HG02970 (cell line): ENCODE results near the gene KHK.
"Not testable (repeated sequence)": the region's sequence is repeated elsewhere in the genome, so short reads cannot be mapped to it uniquely, and the experiment has no call there.

Experiments
- ATAC-seq: cut with Tn5 transposase; IDR thresholded peaks from one replicate; pipeline ENCODE4 v1.9.1; 2021; ENCODE audit warnings: mild to moderate bottlenecking, moderate library complexity, moderate number of reproducible peaks; ENCODE audit not compliant: unreplicated experiment, low FRiP score

KHK gene

DNA sequence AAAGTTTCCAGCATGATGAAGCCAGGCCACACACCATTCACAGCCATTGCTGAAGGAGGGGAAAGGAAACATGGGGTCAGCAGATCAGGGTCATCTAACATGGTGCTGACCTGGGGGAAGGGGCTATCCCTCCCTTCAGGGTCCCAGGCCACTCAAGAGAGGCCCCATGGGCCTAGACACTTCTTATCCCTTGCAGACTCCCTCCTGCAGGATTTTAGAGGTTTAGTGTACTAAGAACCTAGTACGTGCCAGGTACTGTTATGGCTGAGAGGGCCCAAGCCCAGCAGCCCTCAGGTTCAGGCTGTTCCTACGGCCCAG is 8.8 kb downstream of the KHK start:
- no peak for ATAC-seq

DNA sequence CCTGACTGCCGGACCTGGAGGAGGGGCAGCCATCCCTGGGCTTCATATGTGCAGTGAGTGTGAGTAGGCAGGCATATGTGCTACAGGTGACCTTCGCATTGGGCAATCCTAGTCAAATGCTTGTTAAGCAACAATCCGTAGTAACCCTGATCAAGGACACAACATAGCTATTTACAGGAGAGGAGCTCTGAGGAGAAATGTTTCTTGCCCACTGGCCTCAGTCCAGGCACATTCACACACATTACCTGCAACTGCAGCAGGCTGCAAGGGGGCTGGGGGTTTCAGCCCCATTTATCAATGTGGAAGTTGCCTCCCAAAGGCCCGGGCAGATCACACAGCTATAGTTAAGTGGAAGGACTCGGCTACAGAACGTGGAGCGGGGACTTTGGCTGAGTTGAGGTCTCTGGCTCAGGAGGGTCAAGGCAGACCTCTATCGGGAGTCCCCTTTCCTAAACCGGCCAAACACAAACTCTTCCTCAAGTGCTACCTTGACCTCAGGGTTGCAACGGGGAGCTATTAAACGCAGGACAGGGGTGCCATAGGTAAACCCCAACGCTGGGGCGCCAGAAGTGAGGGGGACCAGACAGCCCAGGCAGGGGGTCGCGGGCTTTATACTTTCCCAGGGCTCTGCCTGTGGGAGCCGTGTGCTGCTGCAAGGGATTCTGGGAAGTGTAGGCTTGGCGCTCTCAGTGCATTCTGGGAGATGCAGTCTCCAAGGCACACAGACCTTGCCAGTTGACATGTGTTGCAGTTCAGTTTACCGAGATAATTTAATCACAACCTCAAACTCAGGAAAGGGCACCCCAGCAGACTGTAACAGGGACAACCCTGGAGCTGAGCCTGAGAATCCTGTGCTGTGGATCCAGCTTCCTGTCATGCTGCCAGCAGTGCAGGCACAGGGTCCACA is 9.4 kb downstream of the KHK start:
- ATAC-seq: no peak

DNA sequence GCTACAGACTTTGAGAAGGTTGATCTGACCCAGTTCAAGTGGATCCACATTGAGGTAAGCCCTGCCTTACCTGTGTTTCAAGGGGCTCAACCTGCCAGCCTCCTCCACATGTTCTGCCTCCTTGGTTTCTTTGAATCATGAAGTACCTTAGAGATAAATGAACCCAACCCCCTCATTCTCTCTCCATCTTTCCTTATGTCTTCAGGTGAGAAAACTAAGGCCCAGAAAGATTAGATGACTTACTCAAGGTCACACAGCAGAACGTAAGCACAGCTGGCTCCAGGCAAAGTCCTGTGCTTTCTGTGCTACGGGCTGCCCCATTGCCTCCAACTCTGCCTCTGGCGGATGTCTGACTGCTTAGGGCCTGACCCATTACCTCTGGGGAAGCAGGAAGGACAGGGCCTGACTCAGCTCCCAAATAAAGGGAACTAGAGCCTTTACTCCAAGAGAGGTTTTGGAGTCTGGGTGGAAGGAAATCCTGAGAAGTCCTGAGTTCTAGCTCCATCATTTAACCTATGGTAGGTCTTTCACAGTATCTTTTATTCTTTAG is 10.3 kb downstream of the KHK start:
- no peak for ATAC-seq

DNA sequence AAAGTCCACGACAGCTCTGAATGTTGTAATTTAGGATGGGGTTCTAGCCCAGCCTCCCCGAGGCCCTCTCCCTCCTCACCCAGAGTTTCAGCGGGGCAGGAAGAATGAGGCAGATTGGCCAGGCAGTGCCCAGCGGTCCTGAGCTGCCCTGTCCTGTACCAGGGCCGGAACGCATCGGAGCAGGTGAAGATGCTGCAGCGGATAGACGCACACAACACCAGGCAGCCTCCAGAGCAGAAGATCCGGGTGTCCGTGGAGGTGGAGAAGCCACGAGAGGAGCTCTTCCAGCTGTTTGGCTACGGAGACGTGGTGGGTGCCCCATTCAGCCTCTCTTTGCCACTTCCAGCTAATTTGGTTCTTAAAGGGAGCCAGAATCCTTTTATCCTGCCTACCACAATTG is 10.8 kb downstream of the KHK start:
- no peak for ATAC-seq

DNA sequence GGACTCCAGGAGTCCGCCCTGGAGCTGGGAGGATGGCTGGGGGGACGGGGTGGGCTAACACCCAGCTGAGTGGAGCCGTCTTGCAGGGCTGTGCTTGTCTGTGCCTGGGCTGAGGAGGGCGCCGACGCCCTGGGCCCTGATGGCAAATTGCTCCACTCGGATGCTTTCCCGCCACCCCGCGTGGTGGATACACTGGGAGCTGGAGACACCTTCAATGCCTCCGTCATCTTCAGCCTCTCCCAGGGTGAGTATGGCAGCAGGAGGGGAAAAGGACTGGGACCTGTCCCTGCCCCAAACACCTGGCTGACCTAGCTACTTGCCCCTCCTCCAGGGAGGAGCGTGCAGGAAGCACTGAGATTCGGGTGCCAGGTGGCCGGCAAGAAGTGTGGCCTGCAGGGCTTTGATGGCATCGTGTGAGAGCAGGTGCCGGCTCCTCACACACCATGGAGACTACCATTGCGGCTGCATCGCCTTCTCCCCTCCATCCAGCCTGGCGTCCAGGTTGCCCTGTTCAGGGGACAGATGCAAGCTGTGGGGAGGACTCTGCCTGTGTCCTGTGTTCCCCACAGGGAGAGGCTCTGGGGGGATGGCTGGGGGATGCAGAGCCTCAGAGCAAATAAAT is 12.9 kb downstream of the KHK start:
- ATAC-seq: no peak

DNA sequence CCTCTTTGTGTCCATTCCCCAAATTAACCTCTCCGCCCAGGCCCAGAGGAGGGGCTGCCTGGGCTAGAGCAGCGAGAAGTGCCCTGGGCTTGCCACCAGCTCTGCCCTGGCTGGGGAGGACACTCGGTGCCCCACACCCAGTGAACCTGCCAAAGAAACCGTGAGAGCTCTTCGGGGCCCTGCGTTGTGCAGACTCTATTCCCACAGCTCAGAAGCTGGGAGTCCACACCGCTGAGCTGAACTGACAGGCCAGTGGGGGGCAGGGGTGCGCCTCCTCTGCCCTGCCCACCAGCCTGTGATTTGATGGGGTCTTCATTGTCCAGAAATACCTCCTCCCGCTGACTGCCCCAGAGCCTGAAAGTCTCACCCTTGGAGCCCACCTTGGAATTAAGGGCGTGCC is 13.5 kb downstream of the KHK start:
- no peak for ATAC-seq

DNA sequence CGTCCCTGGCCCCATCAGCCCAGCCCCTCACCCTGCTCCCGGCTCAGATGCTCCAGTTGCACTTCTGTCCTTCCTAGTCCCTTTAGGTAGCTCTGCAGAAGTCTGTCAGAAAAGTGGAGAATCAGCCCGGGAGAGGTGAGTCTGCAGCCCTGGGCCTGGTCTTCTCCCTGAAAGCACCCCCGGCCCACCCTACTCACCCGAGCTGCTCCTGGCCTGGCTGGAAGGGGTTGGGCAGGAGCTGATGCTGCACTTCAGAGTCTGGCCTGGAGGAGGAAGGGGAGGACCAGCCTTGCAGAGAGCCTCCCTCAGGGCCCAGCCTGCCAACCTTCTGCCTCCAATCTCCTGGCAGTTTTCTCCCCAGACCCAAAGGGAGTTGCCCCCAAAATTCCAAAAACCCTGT is 15.8 kb downstream of the KHK start:
- no peak for ATAC-seq

DNA sequence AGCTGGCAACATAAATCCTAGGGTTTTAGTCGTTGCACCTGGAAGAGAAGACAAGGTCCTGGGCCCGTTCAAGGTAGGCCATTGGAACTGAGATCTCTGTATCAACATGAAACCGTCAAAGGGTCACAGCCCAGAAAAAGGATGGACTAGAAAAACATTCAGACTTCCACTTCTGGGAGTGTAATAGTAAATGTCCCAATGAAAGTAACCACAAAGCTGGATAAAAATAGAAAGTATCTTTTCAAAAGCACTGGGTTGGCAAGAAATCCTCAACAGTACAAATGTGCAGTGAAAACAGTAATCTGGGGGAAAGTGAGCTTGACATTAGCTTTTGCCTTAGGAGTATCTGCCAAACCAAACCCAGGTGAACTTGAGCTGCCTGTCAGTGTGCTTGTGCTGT is 19.4 kb downstream of the KHK start:
- ATAC-seq: no peak

DNA sequence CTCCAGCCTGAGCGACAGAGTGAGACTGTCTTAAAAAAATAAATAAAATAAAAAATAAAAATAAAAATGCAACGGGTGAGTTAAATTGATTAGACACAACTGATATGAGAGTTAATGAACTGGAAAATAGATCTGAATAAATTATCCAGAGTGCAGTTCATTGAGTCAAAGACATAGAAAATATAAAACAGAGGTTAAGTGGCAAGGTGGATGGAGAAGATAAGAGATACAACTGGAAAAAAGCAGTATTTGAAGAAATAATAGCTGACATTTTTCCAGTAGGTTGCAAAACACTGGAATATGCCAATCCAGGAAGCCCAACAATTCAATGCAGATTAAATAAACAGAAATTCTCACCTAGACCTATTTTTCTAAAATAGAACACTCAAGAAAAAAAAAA is 21.6 kb downstream of the KHK start:
- no peak for ATAC-seq

DNA sequence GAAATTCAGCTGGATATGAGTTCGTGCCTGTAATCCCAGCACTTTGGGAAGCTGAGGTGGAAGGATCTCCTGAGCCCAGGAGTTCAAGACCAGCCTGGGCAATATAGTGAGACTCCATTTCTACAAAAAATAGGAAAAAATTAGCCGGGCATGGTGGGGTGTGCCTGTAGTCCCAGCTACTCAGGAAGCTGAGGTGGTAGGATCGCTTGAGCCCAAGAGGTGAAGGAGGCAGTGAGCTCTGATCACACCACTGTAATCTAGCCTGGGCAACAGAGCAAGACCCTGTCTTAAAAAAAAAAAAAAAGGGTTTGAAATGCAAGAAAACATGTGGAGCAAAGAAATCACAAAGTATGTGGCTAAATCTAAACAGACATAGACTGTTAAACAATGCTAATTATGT is 22.5 kb downstream of the KHK start:
- ATAC-seq: no peak

DNA sequence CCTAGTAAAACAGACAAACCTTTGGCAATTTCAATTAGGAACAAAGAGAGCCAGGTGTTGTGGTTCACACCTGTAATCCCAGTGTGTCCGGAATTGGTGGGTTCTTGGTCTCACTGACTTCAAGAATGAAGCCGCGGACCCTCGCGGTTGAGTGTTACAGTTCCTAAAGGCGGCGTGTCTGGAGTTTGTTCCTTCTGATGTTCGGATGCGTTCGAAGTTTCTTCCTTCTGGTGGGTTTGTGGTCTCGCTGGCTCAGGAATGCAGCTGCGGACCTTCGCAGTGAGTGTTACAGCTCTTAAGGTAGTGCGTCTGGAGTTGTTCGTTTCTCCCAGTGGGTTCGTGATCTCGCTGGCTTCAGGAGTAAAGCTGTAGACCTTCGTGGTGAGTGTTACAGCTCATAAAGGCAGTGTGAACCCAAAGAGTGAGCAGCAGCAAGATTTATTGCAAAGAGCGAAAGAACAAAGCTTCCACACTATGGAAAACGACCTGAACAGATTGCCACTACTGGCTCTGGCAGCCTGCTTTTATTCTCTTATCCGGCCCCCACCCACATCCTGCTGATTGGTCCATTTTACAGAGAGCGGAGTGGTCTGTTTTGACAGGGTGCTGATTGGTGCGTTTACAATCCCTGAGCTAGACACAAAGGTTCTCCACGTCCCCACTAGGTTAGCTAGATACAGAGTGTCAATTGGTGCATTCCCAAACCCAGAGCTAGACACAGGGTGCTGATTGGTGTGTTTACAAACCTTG is 24.2 kb downstream of the KHK start:
- not testable (repeated sequence) for ATAC-seq

DNA sequence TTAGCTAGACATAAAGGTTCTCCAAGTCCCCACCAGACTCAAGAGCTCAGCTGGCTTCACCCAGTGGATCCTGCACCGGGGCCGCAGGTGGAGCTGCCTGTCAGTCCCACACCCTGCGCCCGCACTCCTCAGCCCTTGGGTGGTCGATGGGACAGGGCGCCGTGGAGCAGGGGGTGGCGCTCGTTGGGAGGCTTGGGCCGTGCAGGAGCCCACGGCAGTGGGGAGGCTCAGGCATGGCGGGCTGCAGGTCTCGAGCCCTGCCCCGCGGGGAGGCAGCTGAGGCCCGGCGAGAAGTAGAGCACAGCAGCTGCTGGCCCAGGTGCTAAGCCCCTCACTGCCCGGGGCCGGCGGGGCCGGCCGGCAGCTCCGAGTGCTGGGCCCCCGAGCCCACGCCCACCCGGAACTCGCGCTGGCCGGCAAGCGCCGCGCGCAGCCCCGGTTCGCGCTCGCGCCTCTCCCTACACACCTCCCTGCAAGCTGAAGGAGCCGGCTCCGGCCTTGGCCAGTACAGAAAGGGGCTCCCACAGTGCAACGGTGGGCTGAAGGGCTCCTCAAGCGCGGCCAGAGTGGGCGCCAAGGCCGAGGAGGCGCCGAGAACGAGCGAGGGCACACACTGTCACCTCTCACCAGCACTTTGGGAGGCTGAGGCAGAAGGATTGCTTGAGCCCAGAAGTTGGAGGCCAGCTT is 25.0 kb downstream of the KHK start:
- not testable (repeated sequence) for ATAC-seq

DNA sequence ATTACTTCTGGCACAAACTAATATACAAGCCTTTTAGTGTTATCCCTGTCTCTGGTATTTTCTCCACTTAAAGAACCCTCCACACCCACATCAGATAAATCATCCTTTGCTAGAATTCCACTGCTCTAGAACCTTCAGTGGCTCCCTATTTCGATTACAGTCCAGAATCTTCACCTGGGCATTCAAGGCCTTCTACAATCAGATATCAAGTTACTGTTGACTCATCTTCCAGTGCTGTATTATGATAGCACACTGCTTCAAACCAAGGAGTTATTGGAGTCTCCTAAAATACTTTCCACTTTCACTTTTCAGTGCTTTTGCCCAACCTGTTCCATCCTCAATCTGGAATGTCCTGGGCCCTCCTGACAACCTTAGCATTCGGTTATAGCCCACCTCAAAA is 28.9 kb downstream of the KHK start:
- ATAC-seq: no peak

DNA sequence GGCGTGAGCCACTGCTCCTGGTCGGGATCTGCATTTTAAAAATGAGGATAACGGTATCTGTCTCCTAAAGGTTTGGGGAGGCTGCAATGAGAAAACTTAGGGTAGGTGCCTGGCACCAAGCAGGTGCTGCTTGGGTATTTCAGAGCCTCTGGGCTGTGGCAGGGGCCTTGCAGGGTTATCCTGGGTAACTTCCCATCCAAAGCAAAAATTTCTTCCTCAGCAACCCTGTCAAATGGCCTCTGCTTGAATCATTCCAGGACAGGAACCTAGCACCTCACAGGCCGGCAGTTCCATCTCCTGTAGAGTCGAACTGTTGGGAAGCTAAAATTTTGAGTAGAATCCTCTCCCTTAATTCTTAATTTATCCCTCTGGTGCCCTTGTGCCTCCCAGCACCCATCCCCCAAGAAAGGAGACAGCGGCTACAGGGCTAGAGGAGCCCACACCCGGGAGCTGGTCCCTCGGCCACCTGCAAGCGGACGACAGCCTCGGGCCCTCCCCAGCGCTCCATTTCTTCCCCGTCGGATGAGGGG is 31.5 kb downstream of the KHK start:
- ATAC-seq: no peak

DNA sequence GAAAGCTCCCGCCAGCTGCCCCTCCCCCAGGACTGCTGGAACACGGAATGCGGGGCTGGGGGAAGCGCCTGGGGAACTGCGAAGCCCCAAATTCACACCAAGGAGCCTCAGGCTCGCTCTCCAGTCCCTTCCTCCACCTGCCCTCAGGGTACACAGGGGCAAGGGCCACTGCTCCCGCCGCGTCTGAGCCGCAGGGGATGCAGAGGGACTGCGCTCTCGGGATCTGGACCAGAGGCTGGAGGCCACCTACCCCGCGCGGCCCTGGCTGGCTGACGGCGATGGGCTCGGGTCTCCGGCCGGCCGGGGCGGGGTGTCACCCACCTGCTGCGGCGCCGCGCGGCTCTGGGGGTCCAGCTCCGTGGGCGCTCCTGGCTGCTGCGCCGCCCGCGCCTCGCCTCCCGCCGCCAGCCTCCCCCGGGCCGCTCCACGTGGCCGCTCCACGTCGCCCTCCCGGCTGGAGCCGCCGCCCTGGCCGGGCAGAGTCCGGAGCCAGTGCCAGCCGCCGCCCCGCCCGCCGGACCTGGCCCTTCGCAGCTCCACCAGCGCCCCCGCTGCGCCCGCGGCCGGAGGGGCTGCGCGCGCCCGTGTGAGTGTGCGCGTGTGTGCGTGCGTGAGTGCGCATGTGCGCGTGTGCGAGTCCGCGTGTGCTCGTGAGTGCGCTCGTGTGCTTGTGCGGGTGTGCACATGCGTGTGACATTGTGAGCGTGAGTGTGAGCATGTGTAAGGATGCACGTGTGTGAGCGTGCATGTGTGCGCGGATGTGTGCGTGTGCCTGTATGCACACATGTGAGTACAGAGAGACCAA is 32.2 kb downstream of the KHK start, which contains the start of gene CGREF1:
TSS of gene CGREF1 (minus strand) at position 604 of the 805 bp plus-strand sequence. CDS start 14,762 bp downstream, outside the sequence.
- no peak for ATAC-seq

DNA sequence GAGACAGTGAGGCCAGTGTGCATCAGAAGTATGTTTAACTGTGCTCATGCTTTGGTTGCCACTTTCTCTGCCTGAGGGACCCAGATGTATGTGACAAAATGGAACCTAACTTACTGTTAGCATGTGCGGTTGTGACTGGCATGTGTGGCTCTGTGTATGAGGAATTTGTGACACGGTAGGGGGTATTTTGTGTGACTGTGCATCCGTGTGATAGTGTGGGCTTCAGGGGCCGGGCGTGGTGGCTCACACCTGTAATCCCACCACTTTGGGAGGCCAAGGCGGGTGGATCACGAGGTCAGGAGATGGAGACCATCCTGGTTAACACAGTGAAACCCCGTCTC is 32.7 kb downstream of the KHK start:
- ATAC-seq: not testable (repeated sequence)

DNA sequence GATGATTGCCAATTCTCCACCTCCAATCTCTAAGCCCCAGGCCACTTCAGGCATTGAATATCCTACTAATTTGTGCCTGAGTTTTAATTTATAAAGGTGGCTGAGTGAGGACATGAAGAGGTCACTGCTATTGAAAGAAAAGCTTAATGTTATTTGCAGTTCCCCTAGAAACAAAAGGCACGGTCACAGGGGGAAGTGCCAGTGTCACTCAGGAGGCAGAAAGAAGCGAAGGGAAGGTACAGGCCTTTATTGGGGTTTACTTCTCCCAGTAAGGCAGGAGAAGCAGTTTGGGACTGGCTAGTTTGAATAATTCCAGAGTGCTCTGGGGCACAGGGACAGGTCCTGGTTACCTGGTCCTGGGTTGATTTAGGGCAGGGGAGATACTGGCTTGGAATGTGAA is 35.3 kb downstream of the KHK start:
- ATAC-seq: no peak

DNA sequence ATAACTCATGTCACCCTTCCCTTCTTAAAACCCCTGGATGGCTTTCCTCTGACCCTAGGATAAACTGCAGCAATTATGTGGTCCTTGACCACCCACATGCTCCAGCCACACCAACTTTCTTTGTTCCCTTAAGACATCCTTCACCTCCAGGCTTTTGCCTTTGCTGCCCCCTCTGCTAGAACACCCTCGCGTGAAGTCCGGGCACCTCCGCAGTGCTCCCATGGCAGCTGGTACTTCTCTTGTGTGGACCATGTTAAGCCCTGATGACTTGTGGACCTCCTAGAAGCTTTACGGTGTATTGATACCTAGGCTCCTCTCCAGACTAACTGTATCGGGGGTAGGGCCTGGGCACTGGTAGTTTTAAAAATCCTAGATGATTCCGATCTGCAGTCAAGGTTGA is 36.2 kb downstream of the KHK start:
- ATAC-seq: no peak

DNA sequence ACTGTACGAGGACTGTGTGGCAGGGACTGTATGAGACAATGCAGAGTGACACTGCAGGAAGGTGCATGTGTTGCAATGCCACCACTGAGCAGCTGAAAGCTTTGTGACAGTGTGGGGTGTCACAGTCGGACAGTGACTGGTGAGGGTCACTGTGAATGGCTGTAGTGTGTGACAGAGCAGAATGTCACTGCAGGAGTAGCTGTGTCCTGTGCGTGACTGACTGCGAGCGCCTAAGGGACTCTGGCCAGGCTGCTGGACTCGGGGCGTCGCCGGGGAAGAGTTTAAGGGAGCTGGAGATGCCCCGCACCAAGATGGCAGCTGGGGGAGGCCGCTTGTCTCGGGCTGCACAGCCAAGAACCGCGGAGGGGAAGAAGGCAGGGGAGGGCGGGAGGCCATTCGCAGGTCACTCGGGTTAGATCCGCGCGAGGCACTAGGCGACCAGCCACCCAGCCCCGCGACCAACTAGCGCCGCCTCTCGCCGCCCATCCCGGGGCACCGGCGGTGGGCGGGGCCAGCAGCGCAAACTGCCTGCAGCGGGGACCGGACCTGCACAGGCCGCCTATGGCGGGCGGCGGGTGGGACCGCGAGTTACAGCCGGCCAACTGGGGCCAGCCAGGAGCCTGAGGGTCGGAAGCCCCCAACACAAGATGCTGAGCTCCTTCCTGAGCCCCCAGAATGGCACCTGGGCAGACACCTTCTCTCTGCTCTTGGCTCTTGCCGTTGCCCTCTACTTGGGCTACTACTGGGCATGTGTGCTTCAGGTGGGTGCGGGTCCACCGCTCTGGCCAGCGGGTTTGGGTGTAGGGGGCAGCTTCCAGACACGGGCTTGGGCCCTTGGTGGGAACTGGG is 37.0 kb downstream of the KHK start, which contains the start of gene ABHD1:
TSS of gene ABHD1 (plus strand) at position 514 of the 849 bp plus-strand sequence. CDS start at position 648, 134 bp downstream.
- ATAC-seq: no peak
